COLO829 (cell line): ENCODE data around the gene UBE2U.
"Not testable (repeated sequence)": the region's sequence is repeated elsewhere in the genome, so short reads cannot be mapped to it uniquely, and the experiment has no call there.

Source experiments
- DNase-seq: peaks from one replicate; pipeline ENCODE4 v3.0.0; 2012; ENCODE audit warnings: low spot score

UBE2U gene

DNA sequence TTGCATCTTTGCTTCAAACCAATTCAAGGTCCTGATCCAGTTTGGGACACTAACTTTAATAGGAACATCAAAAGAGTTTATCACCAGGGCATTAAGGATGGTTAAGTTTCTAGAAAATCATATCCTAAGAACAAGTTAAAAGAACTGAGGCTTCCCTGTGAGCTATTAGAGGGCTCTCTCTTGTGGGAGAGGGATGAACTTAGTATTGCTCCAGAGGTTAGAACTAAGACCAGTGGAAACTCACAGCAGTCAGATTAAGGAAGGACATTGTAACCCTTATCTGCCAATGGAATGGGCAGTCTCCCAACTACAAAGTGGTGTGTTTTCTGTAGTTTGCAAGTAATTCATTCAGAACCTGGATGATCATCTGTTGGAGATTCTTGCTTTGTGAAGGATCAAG, 36.8 kb downstream of the UBE2U start:
- no peak for DNase-seq

DNA sequence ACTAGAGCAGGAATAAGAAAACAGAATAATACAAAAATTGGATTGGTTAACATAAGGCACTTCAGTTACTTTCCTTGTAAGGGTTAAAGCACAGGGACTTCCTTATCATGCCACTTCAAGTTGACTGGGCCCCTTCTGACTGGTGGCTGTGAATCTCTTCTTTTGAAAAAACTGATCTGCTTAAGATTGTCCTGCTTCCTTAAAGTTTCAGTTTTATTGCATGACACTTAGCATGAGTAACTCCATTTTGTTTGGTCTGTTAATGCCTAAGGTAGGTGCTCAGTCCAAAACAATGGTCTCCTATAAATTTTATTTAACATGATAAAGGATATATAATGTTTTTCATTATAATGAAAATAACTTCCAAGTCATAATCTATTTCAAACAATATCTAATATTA, 37.6 kb downstream of the UBE2U start:
- no peak for DNase-seq

DNA sequence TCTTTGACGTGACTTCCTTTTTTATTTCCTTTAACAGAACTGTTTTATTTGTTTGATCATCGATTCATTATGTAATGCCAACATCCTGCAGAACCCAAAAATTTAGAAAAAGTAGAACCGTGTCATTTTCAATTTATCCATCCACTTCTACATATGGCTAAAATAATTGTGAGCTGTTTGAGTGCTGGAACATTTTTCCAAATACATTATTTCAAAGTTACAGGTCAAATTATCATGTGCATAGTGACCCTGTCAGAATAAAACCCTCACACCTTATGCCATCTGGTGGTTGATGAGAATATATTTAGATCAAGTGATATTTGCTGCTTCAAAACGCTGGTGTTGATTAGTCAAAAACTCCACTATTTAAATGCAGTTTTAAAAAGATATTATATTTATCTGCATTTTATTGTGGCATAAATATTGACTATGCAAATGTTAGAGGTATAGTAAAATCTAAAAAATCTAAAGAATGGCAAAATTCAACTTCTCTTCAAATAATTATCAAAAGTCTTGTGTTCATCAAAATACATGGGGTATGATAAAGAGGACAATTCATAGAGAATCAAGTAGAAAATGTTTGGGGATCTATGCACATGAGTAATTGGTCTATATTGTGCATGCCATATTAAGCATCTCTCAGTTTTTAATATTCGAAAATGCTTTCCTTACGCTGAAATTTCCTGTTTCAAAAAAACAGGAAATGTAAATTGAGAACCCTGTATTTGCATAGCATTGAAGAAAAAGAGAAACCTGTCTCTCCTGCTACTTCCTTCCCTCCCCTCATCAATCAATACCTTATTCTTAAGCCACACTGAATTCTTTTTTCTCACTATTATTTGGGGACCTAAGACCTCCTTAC, 39.7 kb downstream of the UBE2U start:
- peak; percentile 42 for DNase-seq

DNA sequence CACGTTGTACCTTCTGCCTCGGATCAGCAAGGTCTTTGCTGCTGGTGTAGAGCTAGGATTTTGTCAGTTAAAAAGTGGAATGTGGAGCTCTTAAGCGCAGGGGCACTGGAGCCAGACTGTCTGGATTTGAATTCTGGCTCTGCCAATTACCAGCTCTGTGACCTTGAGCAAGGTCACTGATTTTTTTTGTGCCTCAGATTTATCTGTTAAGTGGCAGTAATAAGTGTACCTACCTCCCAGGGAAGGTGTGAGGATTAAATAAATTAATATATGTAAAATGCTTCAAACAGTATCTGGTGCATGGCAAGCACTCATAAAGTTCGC, 40.3 kb downstream of the UBE2U start:
- no peak for DNase-seq

DNA sequence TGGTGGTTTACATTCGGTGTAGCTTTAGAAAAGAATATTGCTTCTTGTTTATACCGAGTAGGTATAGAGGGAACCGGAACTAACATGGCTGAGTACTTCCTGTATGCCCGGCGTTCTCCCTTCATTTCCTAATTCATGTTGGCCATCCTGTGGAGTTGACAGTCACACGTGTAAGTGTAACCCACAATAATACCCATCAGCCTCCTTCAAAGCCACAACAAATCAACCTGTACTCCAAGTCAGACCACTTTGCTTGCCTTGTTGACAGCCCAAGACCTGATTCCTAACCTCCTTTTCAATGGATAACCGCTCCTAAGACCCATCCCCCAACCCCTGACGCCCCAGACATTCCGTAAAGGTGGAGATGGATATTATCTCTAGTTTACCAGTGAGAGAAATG, 42.1 kb downstream of the UBE2U start:
- no peak for DNase-seq

DNA sequence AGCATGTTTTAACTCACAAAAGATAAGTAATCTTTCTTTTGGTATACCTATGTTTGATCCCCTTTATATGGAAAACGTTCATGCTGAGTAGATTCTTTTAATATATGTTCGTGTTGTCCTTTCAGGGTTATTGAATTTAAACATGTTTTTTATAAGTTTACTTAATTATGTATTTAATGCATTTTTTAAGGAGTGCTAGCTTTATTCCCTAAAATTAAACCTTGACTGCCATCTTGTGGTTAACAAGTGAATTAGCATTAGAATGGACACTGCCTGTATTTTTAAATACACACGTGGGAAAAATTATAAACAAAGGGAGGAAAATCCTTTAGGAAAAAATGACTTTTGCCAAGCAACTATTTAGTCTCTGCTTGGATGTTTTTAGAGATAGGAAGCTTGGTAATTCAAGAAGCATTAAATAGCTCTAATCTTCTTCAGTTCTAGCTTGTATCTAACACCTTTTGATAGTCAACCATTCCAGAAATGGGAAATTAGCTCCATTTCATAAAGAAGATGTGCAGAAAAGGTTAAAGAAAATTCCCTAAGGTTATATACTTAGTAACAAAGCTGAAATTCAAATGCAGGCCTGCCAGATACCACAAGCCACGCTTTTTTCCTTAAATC, 43.0 kb downstream of the UBE2U start:
- DNase-seq, result peak; percentile 82

DNA sequence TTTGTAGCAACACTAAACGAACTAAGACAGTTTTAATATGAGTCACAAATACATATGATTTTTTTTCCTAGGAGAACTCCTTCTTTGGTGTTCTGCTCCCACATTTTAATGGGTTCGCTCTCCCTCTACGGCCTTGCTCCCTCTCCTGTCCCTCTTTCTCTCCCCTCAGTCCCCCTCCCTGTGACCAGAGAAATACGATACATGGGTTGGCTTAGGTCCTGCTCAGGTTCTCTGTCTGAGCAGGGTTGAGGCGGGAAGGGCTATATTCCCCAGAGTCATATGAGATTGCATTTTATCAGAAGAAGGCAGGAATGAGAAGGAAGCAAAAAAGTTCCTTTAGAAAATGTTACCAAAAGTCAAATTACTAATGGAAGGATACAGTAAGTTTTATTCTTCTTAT, 44.6 kb downstream of the UBE2U start:
- no peak for DNase-seq

DNA sequence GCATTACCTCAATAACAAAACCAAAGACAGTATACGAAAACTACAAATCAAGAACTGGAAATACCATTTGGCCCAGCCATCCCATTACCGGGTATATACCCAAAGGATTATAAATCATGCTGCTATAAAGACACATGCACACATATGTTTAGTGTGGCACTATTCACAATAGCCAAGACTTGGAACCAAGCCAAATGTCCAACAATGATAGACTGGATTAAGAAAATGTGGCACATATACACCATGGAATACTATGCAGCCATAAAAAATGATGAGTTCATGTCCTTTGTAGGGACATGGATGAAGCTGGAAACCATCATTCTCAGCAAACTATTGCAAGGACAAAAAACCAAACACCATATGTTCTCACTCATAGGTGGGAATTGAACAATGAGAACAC, 47.0 kb downstream of the UBE2U start:
- not testable (repeated sequence) for DNase-seq

DNA sequence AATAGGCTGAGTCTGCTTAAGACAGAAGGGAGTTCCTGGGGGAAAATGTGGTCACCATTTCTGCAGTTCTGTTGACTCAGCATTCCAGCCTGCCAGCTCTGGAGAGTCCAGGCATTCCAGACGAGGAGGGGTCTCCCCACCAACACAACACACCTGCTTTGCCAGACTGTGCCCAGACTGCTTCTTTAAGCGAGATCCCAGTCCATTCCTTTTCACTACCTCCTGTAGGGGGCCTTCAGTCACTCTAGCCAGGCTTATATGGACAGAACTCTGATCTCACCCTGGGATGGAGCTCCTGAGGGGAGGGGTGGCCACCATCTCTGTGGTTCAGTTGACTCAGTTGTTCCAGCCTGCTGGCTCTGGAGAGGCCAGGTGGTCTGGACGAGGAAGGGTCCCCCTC, 48.5 kb downstream of the UBE2U start:
- DNase-seq, result no peak

DNA sequence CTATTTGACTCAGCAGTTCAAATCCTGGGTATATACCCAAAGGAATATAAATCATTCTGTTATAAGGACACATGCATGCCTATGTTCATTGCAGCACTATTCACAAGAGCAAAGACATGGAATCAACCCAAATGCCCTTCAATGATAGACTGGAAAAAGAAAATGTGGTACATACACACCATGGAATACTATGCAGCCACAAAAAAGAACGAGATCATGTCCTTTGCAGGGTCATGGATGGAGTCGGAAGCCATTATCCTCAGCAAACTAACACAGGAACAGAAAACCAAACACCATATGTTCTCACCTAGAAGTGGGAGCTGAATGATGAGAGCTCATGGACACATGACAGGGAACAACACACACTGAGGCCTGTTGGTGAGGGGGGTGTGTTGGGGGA, 53.8 kb downstream of the UBE2U start:
- not testable (repeated sequence) for DNase-seq

DNA sequence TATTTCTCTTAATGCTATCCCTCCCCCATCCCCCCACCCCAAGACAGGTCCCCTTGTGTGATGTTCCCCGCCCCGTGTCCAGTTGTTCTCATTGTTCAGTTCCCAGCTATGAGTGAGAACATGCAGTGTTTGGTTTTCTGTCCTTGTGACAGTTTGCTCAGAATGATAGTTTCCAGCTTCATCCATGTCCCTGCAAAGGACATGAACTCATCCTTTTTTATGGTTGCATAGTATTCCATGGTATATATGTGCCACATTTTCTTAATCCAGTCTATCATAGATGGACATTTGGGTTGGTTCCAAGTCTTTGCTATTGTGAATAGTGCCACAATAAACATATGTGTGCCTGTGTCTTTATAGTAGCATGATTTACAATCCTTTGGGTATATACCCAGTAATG, 55.0 kb downstream of the UBE2U start:
- not testable (repeated sequence) for DNase-seq

DNA sequence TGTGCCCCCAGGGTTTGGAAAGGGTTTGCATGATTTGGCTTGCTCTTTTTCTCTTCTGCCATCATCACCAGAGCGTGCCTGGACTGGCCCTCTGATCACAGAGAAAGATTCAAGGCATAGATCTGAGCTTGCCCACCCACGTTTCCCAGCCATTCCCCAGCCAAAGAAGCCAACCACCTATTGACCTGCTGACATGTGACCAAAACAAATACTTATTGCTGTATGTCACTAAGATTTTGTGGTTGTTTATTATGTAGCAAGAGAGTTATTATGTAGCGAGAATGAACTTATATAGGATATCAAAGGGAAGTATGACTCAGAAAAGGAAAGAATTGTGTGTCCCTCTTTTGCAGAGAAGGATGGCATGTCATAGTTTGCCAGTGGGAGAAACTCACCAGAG, 59.9 kb downstream of the UBE2U start:
- DNase-seq, result peak; percentile 82

DNA sequence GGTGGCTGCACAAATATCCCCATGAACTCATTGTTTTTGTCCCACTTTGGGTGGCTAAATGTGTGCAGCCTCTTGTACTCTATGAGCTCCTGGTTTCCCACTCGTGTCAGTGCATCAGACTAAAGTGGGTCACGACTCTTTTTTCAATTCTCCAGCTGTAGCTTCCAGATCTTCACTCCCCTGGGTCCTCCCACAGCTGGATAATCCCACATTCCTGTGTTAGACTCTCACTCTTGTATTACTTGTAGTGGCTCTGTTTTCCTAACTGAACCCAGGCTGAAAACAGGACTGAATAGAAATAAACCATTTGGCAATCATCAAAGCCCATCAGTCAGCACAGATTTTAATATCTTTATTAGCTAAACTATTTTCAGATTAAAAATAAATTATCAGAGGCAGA, 60.4 kb downstream of the UBE2U start:
- DNase-seq, result no peak

DNA sequence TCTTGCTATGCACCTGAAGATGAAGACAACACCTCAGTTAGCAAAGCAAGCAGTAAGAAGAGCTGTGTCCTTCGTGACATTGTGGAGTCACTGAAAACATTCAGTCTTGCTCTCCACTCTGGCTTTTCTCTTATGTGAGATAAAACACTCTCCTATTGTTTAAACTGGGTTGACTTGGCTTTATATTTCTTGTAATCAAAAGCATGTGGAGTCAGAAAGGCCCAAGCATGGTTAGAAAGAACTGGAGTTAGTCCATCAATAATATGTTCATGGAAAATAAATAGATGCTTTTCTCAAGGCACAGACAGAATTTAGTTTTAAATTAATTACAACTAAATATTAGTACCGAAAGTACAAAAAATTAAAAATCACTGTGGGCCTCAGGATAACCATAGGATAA, 61.7 kb downstream of the UBE2U start:
- DNase-seq, result no peak

DNA sequence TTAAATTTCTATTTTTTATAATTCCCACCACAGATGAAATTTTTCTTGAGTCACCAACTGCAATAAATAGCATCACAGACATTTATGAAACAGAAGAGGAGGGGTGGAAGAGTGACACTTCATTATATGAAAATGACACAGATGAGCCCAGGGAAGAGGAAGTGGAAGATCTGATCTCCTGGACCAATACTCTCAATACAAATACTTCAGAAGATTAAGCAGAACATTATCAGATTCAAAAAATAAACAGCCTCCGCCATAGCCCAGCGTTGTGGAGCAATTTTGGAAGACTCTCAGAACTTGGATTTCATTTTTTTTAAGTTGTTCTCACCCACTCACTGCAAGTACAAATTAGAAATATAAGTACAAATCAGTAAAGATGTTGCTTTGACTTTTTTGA, 63.6 kb downstream of the UBE2U start:
- no peak for DNase-seq

DNA sequence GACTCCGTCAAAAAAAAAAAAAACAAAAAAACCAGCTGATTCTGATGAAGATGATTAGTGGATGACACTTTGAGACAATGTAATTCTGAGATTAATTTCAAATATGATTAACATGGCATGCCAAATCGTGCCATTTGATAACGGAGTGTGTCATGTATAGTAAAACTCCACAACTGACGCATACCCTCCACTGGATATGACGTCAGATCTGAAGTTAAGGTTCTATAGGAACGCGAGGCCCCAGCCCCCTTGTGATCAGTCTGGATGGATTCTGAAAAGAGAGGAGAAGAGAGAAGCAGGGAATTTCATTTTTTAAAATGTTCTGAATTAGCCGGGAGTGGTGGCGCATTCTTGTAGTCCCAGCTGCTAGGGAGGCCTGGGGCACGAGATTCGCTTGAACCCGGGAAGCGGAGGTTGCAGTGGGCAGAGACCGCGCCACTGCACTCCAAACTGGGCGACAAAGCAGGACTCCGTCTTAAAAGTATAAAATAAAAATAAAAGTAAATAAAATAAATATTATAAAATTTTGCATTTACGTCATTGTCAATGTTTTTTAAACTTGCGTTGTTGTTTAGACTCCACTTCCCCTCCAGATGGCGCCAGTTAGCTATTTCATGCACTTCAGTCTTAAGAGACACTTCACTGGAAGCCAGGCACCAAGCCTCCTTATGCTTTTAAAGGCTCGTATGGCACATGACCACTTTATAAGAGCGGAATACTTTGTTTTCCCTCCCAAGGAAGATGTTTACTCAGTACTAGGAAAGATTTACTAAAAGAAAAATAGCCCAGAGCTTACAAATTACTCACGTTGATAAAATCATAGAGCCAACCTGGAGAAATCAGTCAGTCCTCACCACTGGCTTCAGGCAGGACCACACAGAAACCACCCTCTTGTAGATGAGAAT, 65.5 kb downstream of the UBE2U start:
- DNase-seq, result peak; percentile 61

DNA sequence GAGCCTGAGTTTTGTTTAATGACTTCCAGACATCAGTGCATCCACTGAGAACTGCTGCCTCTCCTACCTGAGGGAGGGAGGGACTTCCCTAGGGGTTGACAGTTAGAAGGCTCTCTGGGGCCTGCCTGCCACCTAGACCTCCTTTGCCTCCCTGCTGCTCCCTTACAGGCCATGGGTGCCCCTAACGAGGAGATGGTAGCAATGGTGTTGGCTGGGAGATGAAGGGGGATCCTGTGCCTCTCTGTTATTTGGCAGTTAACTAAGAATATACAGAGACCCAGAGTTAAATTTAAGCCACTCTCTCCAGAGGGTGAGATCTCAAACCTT, 66.1 kb downstream of the UBE2U start:
- no peak for DNase-seq

DNA sequence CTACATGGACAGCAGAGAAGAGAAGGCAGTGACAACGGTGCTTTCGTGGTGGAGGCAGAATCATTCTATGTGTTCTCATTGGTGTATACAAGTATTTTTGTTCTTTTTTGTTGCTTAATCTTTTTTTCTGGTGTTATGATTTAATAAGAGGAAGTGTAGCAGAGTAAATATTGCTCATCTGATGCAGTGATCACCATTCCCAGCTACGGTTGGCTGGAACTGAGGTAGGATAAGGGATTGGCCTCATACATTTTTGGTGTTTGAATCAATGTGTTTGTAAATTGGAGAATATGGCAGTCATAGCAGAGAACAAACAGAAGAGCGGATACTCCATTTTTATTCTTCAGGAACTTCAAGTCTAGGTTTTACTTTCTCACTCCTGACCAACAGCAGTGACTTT, 76.6 kb downstream of the UBE2U start:
- no peak for DNase-seq

DNA sequence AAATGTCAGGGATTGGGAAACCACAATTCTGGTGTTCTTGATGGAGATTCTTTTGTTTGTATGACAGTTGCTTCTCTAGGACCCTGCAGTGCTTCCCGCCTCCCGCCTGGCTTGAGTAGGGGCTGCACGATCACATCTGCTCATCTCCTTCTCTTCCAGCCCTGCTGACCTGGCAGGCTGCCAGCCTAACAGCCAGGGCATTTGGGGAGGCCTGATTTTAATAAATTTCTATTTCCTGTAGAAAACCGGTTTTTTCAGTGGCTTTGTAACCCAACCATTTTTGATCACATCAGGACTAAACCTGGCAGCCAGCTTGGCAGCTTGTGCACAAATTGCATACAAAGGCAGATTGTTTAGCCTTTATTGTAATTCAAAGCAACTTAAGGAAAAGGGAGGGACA, 78.9 kb downstream of the UBE2U start:
- peak; percentile 10 for DNase-seq

DNA sequence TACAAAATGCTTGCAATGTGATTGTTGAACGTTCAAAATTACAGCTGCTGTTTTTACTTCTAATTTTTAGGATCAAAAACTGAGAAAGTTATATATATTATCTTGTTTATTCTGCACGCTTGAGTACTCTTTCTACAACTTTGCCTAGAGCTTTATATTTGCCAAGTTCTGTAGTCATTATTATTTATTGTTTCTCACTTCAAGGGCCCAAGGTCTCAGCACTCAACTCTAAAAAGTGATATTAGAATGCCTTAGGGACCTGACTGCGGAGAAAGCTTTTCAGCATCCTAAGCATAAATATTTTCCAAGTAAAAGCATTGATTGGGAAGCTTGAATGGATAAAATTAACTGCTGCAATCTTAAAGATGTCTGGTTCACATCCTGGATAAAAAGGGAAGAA, 83.6 kb downstream of the UBE2U start:
- DNase-seq, result no peak

DNA sequence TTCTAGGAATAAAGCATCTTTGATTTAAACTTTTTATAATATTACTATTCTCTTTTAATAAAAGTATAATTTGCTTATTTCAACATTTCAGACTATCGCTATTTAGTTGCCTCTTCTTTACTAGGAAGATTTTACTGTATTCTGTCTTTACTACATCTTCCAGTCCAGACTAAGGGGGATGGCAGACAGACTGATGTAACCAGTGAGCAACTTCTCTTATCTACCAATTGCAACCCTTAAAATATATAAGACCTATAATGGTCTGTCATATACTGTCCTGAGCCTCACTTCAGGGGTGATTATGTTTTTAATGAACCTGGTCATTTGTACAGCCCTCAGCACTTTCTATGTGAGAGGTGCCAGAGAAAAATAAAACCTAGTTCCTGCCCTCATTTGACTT, 87.0 kb downstream of the UBE2U start:
- no peak for DNase-seq

DNA sequence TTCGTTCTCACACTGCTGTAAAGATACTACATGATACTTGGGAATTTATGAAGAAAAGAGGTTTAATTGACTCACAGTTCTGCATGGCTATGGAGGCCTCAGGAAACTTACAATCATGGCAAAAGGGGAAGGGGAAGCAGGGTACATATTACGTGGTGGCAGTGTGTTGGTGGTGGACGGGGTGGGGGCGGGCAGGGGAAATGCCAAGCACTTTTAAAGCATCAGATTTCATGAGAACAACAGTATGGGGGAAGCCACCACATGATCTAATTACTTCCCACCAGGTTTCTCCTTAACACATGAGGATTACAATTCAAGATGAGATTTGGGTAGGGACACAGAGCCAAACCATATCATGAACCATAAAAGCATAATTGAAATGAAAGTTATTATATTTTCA, 88.5 kb downstream of the UBE2U start:
- no peak for DNase-seq

DNA sequence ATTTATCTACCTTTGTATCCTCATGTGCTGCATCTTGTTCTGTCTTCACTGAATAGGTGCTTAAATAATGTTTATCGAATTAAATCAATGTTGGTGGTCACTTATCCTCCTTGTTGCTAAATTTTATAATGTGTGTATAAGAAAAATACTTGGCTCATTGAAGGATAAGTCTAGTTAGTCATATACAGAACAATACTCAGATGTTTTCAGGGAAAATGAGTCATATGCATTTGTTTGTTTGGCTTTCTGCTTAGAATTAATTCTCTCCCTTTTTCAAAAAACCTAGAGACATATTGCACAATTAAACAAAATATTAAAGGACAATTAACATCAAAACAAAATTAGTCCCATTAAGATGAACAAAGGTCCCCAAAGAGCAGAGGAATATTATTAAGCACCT, 89.0 kb downstream of the UBE2U start:
- DNase-seq, result no peak
